Activated T-cell treated with anti-CD3 and anti-CD28 coated beads for 24 hours (primary cell): ENCODE results near the gene MELK.

Experiments
- DNase-seq: peaks from one replicate; pipeline ENCODE4 v3.0.0-alpha.2; 2020; ENCODE audit warnings: low read depth

The MELK gene

GRCh38 chr9:36676091-36676490, 103.4 kb downstream of the MELK start:
- no peak for DNase-seq

- DNase-seq: no peak
Observed at GRCh38 chr9:36676778-36677485, 104.2 kb downstream of the MELK start.

- DNase-seq: no peak
Observed at GRCh38 chr9:36677611-36678010, 104.9 kb downstream of the MELK start.

GRCh38 chr9:36679710-36680109, 107.0 kb downstream of the MELK start:
- no peak for DNase-seq

- no peak for DNase-seq
Observed at GRCh38 chr9:36686471-36686870, 113.8 kb downstream of the MELK start.

- no peak for DNase-seq
Observed at GRCh38 chr9:36690412-36691168, 117.9 kb downstream of the MELK start.

GRCh38 chr9:36691671-36692070, 119.0 kb downstream of the MELK start:
- DNase-seq: no peak

GRCh38 chr9:36698984-36699383, 126.3 kb downstream of the MELK start:
- DNase-seq: no peak

GRCh38 chr9:36704148-36704547, 131.5 kb downstream of the MELK start:
- DNase-seq: no peak

- no peak for DNase-seq
Observed at GRCh38 chr9:36713515-36714490, 141.1 kb downstream of the MELK start.

GRCh38 chr9:36716496-36716895, 143.8 kb downstream of the MELK start:
- DNase-seq: no peak

GRCh38 chr9:36717276-36717675, 144.6 kb downstream of the MELK start:
- no peak for DNase-seq

- DNase-seq: no peak
Observed at GRCh38 chr9:36718612-36719011, 145.9 kb downstream of the MELK start.

GRCh38 chr9:36720043-36720442, 147.3 kb downstream of the MELK start:
- no peak for DNase-seq

GRCh38 chr9:36721846-36722588, 149.3 kb downstream of the MELK start:
- DNase-seq: no peak

GRCh38 chr9:36725777-36726356, 153.2 kb downstream of the MELK start:
- DNase-seq: no peak
